ENCODE data around the gene UBXN11. TPM values are rescaled to one million over a fixed set of nuclear protein-coding genes. Genes with fewer than 3 reads are reported as not detected.

The UBXN11 gene
- total RNA-seq, 1 donor from 2014 or later: 9.4 TPM

DNA sequence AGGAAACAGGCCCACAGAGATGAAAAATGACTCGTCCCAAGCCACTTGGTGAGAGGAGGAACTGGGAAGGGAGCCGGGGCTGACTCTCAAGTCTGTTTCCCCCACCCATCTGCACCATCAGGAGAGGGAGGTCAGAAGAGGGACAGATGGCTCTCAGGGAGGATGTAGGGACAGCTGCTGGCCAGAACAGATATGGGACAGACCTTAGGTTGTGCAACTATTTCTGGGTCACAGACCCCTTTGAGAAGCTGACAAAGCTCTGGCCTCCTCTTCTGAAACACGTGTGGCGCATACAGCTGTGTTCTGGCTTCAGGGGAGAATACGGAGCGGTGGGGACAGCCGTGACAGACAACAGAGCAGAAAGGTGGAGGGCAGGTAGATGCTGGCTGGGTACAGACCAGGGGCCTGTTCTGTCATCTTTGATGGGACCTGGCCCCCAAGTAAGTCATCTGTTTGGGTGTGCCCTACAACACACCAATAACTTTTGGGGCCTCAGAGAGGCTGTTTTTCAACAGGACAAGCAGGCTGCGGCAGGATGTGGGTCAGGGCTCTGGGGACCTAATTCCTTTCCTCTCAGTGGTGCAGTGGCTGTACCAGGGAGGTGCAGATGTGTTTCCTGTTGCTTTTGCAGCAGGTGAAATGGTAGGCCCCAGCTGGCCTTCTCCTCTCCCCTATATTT lies 19.3 kb downstream of the UBXN11 start:
- H3K4me3 ChIP-seq (ENCODE audit: low read depth, low read length): no peak overlapping the region
- H3K27me3 ChIP-seq (ENCODE audit: control insufficient read depth, insufficient read depth, low read length): no peaks in the 10 kb centered on the region
- H3K36me3 ChIP-seq (ENCODE audit: control insufficient read depth, insufficient read depth, low read length): no peaks in the 10 kb centered on the region
- TF ChIP-seq, protein P1, sequence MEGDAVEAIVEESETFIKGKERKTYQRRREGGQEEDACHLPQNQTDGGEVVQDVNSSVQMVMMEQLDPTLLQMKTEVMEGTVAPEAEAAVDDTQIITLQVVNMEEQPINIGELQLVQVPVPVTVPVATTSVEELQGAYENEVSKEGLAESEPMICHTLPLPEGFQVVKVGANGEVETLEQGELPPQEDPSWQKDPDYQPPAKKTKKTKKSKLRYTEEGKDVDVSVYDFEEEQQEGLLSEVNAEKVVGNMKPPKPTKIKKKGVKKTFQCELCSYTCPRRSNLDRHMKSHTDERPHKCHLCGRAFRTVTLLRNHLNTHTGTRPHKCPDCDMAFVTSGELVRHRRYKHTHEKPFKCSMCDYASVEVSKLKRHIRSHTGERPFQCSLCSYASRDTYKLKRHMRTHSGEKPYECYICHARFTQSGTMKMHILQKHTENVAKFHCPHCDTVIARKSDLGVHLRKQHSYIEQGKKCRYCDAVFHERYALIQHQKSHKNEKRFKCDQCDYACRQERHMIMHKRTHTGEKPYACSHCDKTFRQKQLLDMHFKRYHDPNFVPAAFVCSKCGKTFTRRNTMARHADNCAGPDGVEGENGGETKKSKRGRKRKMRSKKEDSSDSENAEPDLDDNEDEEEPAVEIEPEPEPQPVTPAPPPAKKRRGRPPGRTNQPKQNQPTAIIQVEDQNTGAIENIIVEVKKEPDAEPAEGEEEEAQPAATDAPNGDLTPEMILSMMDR (IDR thresholded peaks at IDR 0.05; ENCODE audit: insufficient read depth, low read length, poor library complexity, severe bottlenecking): no peak
- no peak for DNase-seq (ENCODE audit: low read depth)

DNA sequence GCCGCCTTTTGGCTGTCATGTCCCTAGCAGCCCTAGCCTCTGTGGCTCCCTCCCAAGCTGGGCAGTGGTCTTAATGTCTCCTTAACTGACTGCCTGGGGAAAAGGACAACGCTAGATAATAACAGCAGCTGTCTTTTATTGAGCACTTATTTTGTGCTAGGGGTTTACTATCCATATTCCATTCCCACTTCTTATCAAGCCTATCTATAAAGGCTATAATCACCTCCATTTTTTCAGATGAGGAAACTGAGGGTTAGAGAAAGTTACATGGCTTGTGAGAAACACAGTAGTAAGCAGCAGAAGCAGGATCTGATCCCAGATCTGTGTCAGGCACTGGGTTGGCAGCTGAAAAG lies 20.4 kb downstream of the UBXN11 start:
- TF ChIP-seq, protein P1 (IDR thresholded peaks at IDR 0.05; ENCODE audit: insufficient read depth, low read length, poor library complexity, severe bottlenecking): no peak
- Histone ChIP-seq H3K36me3 (ENCODE audit: control insufficient read depth, insufficient read depth, low read length) (no peaks in the 10 kb centered on the region), H3K27me3 (ENCODE audit: control insufficient read depth, insufficient read depth, low read length) (no peaks in the 10 kb centered on the region), H3K4me3 (ENCODE audit: low read depth, low read length) (no peak overlapping the region)
- DNase-seq (ENCODE audit: low read depth): no peak

DNA sequence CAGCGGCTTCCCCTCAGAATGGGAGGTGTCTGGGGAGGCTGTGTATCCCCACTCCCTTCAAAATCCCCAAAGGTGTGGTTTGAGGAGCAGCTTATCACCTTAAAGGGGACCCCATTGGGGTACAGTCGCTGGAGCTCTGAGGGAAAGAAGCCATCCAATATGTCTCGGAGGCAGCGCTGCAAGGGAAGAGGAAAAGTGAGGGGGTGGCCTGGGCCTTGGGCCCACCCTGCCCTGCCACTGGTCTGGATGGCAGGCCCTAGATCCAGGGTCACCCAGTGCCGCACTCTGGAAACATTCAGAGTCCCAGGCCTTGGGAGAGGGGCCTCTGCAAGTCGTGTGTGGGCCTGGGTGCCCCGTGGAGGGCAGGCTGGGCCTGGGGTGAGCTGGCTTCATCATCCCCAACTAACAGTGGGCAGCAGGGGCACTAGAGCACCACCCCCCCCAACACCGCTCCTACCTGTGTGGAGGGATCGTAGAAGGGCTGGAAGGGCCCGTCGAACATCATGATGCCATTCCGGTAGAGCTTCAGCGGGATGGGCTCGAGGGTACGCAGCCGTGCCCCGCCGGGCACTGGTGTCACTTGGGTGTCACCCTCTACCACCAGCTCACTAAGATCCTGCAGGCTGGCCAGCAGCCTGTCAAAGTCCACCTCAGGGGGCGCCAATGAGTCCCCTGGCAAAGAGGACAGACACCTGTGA lies 20.9 kb downstream of the UBXN11 start:
- no peak overlapping the region for H3K4me3 ChIP-seq (ENCODE audit: low read depth, low read length)
- DNase-seq (ENCODE audit: low read depth): no peak
- H3K27me3 ChIP-seq (ENCODE audit: control insufficient read depth, insufficient read depth, low read length): no peaks in the 10 kb centered on the region
- TF ChIP-seq, protein P1 (IDR thresholded peaks at IDR 0.05; ENCODE audit: insufficient read depth, low read length, poor library complexity, severe bottlenecking): peak; percentile 27
- no peaks in the 10 kb centered on the region for H3K36me3 ChIP-seq (ENCODE audit: control insufficient read depth, insufficient read depth, low read length)

DNA sequence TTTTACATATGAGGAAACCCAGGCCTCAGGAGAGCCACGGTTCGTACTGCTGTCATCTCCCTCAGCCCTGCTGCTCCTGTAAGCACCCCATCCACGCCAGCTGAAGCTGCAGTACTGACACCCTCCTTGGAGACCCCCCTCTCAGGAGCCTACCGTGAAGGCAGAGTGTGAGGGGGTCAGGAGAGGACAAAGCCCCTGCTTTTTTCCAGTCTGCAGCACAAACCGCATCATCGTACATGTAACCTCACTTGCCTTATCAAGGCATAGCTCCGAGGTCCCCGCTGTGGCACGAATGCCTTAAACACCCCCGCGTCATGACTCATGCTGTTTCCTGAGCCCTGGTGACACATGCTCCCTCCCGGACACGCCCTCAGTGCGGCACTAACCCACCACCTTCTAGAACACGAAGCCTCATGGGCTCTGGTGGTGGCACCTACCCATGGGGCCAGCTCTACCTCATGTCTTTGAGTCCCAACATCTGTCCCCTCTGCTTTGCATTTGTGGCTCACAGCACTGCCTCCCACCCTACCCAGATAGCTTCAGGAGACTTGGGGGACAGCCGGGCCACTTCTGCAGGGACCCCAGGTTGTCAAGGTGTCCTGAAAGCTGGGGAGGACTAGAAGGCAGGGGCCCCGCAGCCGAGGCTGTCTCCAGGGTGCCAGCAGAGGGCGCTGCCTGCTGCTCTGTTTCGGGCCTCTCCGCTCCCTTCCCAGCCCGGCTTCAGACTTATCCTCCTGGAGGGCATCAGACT lies 21.7 kb downstream of the UBXN11 start:
- Histone ChIP-seq H3K36me3 (ENCODE audit: control insufficient read depth, insufficient read depth, low read length) (no peaks in the 10 kb centered on the region), H3K27me3 (ENCODE audit: control insufficient read depth, insufficient read depth, low read length) (no peaks in the 10 kb centered on the region), H3K4me3 (ENCODE audit: low read depth, low read length) (no peak overlapping the region)
- TF ChIP-seq, protein P1 (IDR thresholded peaks at IDR 0.05; ENCODE audit: insufficient read depth, low read length, poor library complexity, severe bottlenecking): peak; percentile 71
- peak; percentile 86 for DNase-seq (ENCODE audit: low read depth)

DNA sequence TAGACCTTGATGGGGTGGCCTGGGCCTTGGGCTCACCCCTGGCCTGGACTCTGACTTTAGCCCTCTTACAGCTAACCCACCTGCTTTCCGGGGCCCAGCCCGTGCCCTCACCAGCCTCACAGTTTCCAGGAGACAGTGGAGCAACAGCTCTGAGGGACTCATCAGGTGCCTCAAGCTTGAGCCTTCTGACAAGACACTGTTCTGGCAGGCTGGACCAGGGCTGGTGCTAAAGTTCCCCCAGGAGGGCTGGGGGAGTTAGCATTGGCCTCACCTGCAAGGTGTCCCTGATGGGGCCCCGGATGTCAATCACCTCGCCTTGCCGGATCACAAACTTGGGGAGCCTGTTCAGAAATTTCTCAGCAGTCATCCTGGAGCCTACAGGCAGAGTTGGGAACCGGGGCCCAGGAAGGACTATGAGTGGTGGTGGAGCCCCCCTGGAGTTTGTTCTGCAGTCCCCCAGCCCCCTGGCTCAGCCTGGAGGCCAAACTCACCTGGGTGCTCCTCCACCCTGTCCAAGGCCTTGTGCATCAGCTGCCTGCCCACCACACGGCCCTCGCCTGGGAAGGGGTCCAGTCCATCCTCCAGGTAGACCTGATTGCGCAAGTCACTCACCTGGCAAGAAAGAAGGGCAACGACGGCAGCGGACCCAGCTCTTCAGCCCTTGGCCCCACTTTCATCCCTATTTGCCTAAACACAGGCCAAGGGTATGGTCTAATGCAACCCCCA lies 22.4 kb downstream of the UBXN11 start:
- TF ChIP-seq, protein P1 (IDR thresholded peaks at IDR 0.05; ENCODE audit: insufficient read depth, low read length, poor library complexity, severe bottlenecking): no peak
- Histone ChIP-seq H3K27me3 (ENCODE audit: control insufficient read depth, insufficient read depth, low read length) (no peaks in the 10 kb centered on the region), H3K36me3 (ENCODE audit: control insufficient read depth, insufficient read depth, low read length) (no peaks in the 10 kb centered on the region), H3K4me3 (ENCODE audit: low read depth, low read length) (no peak overlapping the region)
- DNase-seq (ENCODE audit: low read depth): no peak

All from kidney epithelial cell (primary cell).